Endothelial cell of umbilical vein (primary cell): ENCODE data around the gene TP73. TPM values are rescaled to one million over a fixed set of nuclear protein-coding genes. Genes with fewer than 3 reads are reported as not detected.

Experiments used
- BruUV-seq: library from RNA; stranded (reverse); fragments of 400-500 nt; replicated peaks from 2 replicates; lab custom pipeline; 2021; lab: Mats Ljungman, UMichigan
- CTCF ChIA-PET: fragments of 300-600, 350-600 bp; sonication (Branson Sonifier 250); formaldehyde crosslinking; loops from one replicate; lab custom pipeline; 2021; ENCODE audit warnings: antibody characterized with exemption, inconsistent platforms; lab: Charles Lee
- POLR2A ChIA-PET: fragments of 300-600, 350-600 bp; sonication (Branson Sonifier 250); formaldehyde crosslinking; loops from one replicate; lab custom pipeline; 2021; ENCODE audit warnings: antibody characterized with exemption, inconsistent platforms; lab: Charles Lee
- DNase-seq: peaks from one replicate; pipeline ENCODE4 v3.0.0-alpha.2; 2011; ENCODE audit warnings: low read depth, low spot score
- FAIRE-seq: peaks from 2 replicates; lab custom pipeline; 2011; peaks lifted over from hg19 to GRCh38; lab: Jason Lieb, UNC
- H2AFZ ChIP-seq: 2 replicates; pipeline ENCODE4 v1.6.0; 2012; ENCODE audit warnings: low read depth, low read length, control low read depth, inconsistent platforms
- H3K27ac ChIP-seq: 2 replicates; pipeline ENCODE4 v1.5.1; 2011; ENCODE audit warnings: low read depth, mild to moderate bottlenecking, control low read depth, low read length, moderate library complexity; ENCODE audit not compliant: insufficient read depth
- H3K27me3 ChIP-seq, 2 experiments: 2 replicates each; pipeline versions ENCODE4 v1.6.0 to v1.6.1; 2011; ENCODE audit warnings: low read length in 2 of 2, mixed read lengths in 1 of 2; ENCODE audit not compliant: control insufficient read depth in 2 of 2, insufficient read depth in 2 of 2
- H3K36me3 ChIP-seq, 2 experiments: 2 replicates in 1 of 2; 3 replicates in 1 of 2; pipeline ENCODE4 v1.5.1; 2011; ENCODE audit warnings: low read length in 2 of 2, mild to moderate bottlenecking in 1 of 2, moderate library complexity in 1 of 2; ENCODE audit not compliant: control insufficient read depth in 2 of 2, insufficient read depth in 2 of 2; ENCODE audit errors: extremely low read depth in 1 of 2
- H3K4me1 ChIP-seq: 3 replicates; pipeline ENCODE4 v1.5.1; 2011; ENCODE audit warnings: mild to moderate bottlenecking, low read length; ENCODE audit not compliant: control insufficient read depth, insufficient read depth; ENCODE audit errors: extremely low read depth
- H3K4me2 ChIP-seq: 2 replicates; pipeline ENCODE4 v1.6.1; 2011; ENCODE audit warnings: low read length, control low read depth, mixed read lengths; ENCODE audit not compliant: insufficient read depth
- H3K4me3 ChIP-seq, 3 experiments: fragments of 200-600 bp in 1 of 3; sonication (generic), shearing (Covaris generic) in 1 of 3; replicated peaks in 1 of 3; 2 replicates each; pipeline ENCODE4 v1.5.1; 2011 to 2016; ENCODE audit warnings: control low read depth in 3 of 3, low read length in 3 of 3, mild to moderate bottlenecking in 2 of 3, inconsistent platforms in 1 of 3, low read depth in 1 of 3, moderate library complexity in 1 of 3; ENCODE audit not compliant: insufficient read depth in 1 of 3
- H3K79me2 ChIP-seq: 2 replicates; pipeline ENCODE4 v1.6.0; 2012; ENCODE audit warnings: low read length, inconsistent platforms; ENCODE audit not compliant: control insufficient read depth, insufficient read depth
- H3K9ac ChIP-seq: replicated peaks from 2 replicates; pipeline ENCODE3; 2011; ENCODE audit warnings: low read length, control low read depth; ENCODE audit not compliant: insufficient read depth; ENCODE audit errors: extremely low read depth
- H3K9me1 ChIP-seq: replicated peaks from 3 replicates; pipeline ENCODE4 v1.6.0; 2011; ENCODE audit warnings: mild to moderate bottlenecking, low read length; ENCODE audit not compliant: control insufficient read depth, insufficient read depth; ENCODE audit errors: extremely low read depth
- H3K9me3 ChIP-seq: replicated peaks from 2 replicates; pipeline ENCODE4 v1.5.1; 2012; ENCODE audit warnings: low read length, inconsistent platforms; ENCODE audit not compliant: control insufficient read depth, insufficient read depth
- H4K20me1 ChIP-seq: replicated peaks from 2 replicates; pipeline ENCODE3; 2011; ENCODE audit warnings: mild to moderate bottlenecking, low read length; ENCODE audit not compliant: control insufficient read depth, insufficient read depth; ENCODE audit errors: extremely low read depth
- EZH2 ChIP-seq: IDR thresholded peaks from 2 replicates; pipeline ENCODE4 v1.6.1; 2012; ENCODE audit warnings: borderline replicate concordance, low read depth, mild to moderate bottlenecking, moderate library complexity, low read length, inconsistent platforms; ENCODE audit not compliant: severe bottlenecking
- FOS ChIP-seq: IDR thresholded peaks from 2 replicates; pipeline ENCODE4 v1.6.1; 2011; ENCODE audit warnings: mild to moderate bottlenecking, low read length, moderate library complexity, borderline replicate concordance; ENCODE audit not compliant: insufficient read depth
- GATA2 ChIP-seq: IDR thresholded peaks from 2 replicates; pipeline ENCODE4 v1.7.0; 2011; ENCODE audit warnings: low read depth, mild to moderate bottlenecking, moderate library complexity, mixed read lengths, low read length; ENCODE audit not compliant: insufficient read length, insufficient read depth
- JUN ChIP-seq: IDR thresholded peaks from 2 replicates; pipeline ENCODE4 v1.6.1; 2011; ENCODE audit warnings: borderline replicate concordance, low read depth; ENCODE audit not compliant: insufficient read length, insufficient read depth
- MYC ChIP-seq: IDR thresholded peaks from one replicate; pipeline ENCODE4 v1.6.1; 2011; ENCODE audit warnings: mild to moderate bottlenecking, low read depth, low read length
- POLR2A ChIP-seq: IDR thresholded peaks from 2 replicates; pipeline ENCODE4 v1.6.1; 2012; ENCODE audit warnings: low read depth, mild to moderate bottlenecking, control low read depth, low read length
- POLR2AphosphoS5 ChIP-seq: IDR thresholded peaks from 2 replicates; pipeline ENCODE4 v1.6.1; 2012; ENCODE audit warnings: low read depth, mild to moderate bottlenecking, control low read depth, low read length, moderate library complexity; ENCODE audit not compliant: insufficient read depth
- dilution Hi-C: fragments of 300-500 bp; cut with MboI; formaldehyde crosslinking; loops from one replicate; pipeline ENCODE4 v1.15.0; 2019; ENCODE audit warnings: low sequenced_read_pairs; ENCODE audit not compliant: extremely low pct_ligation_motif_present
- intact Hi-C: fragments of 100-400 bp; cut with micrococcal nuclease; formaldehyde crosslinking; loops from one replicate; pipeline ENCODE4 v1.10.0; 2022
- polyA plus RNA-seq, 4 experiments: library from polyadenylated mRNA; depleted of rRNA in 3 of 4; stranded (reverse) in 3 of 4; unstranded in 1 of 4; fragments of >200 nt; gene quantifications; 2 replicates each; pipeline versions ENCODE4 v1.2.1 to v1.2.3, GENCODE V29; 2011 to 2012; ENCODE audit warnings: missing spikeins in 1 of 4
- total RNA-seq: library from RNA; stranded (reverse); gene quantifications from 2 replicates; pipeline ENCODE4 v1.2.3, GENCODE V29; 2021
- TF ChIP-seq, protein P1 (sequence below), 2 donors: IDR thresholded peaks; 1 replicate in 1 of 2; 2 replicates in 1 of 2; pipeline ENCODE4 v1.5.1; 2011; ENCODE audit warnings: low read length in 2 of 2, mild to moderate bottlenecking in 2 of 2, moderate library complexity in 2 of 2, control low read depth in 1 of 2, inconsistent platforms in 1 of 2, low read depth in 1 of 2; ENCODE audit not compliant: insufficient read depth in 1 of 2; ENCODE audit errors: extremely low read depth in 1 of 2
- TF ChIP-seq, protein P2 (sequence below): IDR thresholded peaks from 2 replicates; pipeline ENCODE4 v1.6.1; 2011; ENCODE audit not compliant: insufficient read depth, insufficient read length

The TP73 gene
- total and polyA plus RNA-seq, 2 donors (not counting 3 experiments of a cell fraction or from before 2014, with no cell fraction given), result 0.03 to 0.15 TPM

DNA sequence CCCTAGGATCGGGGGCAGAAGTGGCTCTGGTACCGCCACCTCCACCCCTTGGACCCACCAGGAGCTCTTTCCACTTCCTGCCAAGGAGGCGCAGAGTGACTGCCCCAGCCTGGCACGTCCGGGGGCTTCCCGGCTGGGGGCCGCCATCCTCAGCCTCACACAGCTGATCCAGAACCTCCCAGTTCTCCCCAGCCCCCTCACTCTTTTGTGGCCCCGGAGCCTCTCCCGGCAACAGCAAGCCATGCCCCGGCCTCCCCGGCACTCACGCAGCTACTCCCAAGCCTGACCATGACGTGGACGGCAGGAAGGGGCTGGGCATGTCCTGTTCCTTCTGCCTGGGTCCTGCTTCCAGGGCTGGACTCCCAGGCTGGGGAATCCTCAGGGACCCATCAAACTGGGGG is 17.1 kb downstream of the TP73 start:
- BruUV-seq, result no TSS peak
- no peak for FAIRE-seq
- DNase-seq, result no peak
- ChIA-PET POLR2A (no interaction called here), CTCF (interaction anchor here (0.5 to 2.3 kb wide), 4 partner anchors 9 to 1760 kb away, joined by 3 to 6 read pairs (median 4); no protein-coding TSS in a partner anchor)
- H2AFZ ChIP-seq, result no peak overlapping the region
- no peaks in the 10 kb centered on the region for H3K9me3 ChIP-seq
- H3K9ac ChIP-seq, result no peak overlapping the region
- H3K9me1 ChIP-seq, result no peaks in the 10 kb centered on the region
- H4K20me1 ChIP-seq, result no peaks in the 10 kb centered on the region
- intact Hi-C loops, result no loop called here
- no peaks in the 10 kb centered on the region for H3K79me2 ChIP-seq
- dilution Hi-C loops, result no loop called here
- H3K27ac ChIP-seq, result no peak overlapping the region
- no peak for TF ChIP-seq POLR2A
- no peak for TF ChIP-seq EZH2
- TF ChIP-seq MYC, result no peak
- TF ChIP-seq POLR2AphosphoS5, result no peak
- TF ChIP-seq FOS, result no peak
- TF ChIP-seq JUN, result no peak
- TF ChIP-seq, protein P1, sequence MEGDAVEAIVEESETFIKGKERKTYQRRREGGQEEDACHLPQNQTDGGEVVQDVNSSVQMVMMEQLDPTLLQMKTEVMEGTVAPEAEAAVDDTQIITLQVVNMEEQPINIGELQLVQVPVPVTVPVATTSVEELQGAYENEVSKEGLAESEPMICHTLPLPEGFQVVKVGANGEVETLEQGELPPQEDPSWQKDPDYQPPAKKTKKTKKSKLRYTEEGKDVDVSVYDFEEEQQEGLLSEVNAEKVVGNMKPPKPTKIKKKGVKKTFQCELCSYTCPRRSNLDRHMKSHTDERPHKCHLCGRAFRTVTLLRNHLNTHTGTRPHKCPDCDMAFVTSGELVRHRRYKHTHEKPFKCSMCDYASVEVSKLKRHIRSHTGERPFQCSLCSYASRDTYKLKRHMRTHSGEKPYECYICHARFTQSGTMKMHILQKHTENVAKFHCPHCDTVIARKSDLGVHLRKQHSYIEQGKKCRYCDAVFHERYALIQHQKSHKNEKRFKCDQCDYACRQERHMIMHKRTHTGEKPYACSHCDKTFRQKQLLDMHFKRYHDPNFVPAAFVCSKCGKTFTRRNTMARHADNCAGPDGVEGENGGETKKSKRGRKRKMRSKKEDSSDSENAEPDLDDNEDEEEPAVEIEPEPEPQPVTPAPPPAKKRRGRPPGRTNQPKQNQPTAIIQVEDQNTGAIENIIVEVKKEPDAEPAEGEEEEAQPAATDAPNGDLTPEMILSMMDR (IDR thresholded peaks at IDR 0.05; ENCODE audit: extremely low read depth in 1 of 2, insufficient read depth in 1 of 2, low read depth in 1 of 2, low read length in 2 of 2), result no peak
- no peak for TF ChIP-seq GATA2
- TF ChIP-seq, protein P2, sequence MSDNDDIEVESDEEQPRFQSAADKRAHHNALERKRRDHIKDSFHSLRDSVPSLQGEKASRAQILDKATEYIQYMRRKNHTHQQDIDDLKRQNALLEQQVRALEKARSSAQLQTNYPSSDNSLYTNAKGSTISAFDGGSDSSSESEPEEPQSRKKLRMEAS, result no peak
- no peaks in the 10 kb centered on the region for H3K36me3 ChIP-seq
- H3K4me1 ChIP-seq, result peaks cover 6% of the 10 kb centered on the region
- no peak overlapping the region for H3K4me3 ChIP-seq
- no peaks in the 10 kb centered on the region for H3K27me3 ChIP-seq
- no peak overlapping the region for H3K4me2 ChIP-seq
